Suprapubic skin (tissue), 4 donors: Measurements from ENCODE around the gene SRF. TPM values are rescaled to one million over a fixed set of nuclear protein-coding genes. Genes with fewer than 3 reads are reported as not detected.

Experiments
- DNase-seq, 2 donors: peaks; one replicate each; pipeline ENCODE4 v3.0.0-alpha.2; 2019; ENCODE audit warnings: low spot score in 2 of 2
- H3K27ac ChIP-seq: fragments of 200-600 bp; sonication (generic); one replicate; pipeline ENCODE4 v1.5.1; 2019
- H3K27me3 ChIP-seq: fragments of 200-600 bp; sonication (generic); one replicate; pipeline ENCODE4 v1.5.1; 2019
- H3K36me3 ChIP-seq: fragments of 200-600 bp; sonication (generic); one replicate; pipeline ENCODE4 v1.5.1; 2019
- H3K4me1 ChIP-seq: fragments of 200-600 bp; sonication (generic); one replicate; pipeline ENCODE4 v1.5.1; 2019
- H3K4me3 ChIP-seq: fragments of 200-600 bp; sonication (generic); one replicate; pipeline ENCODE4 v1.5.1; 2019; ENCODE audit warnings: mild to moderate bottlenecking
- H3K9me3 ChIP-seq: fragments of 200-600 bp; sonication (generic); one replicate; pipeline ENCODE4 v1.5.1; 2019
- CTCF ChIP-seq, 2 donors: fragments of 200-600 bp in 1 of 2; fragments of 450-650 bp in 1 of 2; sonication (generic) in 1 of 2; IDR thresholded peaks; one replicate each; pipeline ENCODE4 v1.5.1; 2016 to 2019; ENCODE audit warnings: antibody characterized with exemption in 2 of 2, mild to moderate bottlenecking in 1 of 2, moderate library complexity in 1 of 2
- EP300 ChIP-seq: sonication (generic); formaldehyde crosslinking; IDR thresholded peaks from one replicate; pipeline ENCODE4 v1.6.1; 2017; ENCODE audit warnings: antibody characterized with exemption
- POLR2A ChIP-seq, 2 donors: fragments of 450-650 bp; IDR thresholded peaks; one replicate each; pipeline ENCODE4 v1.6.1; 2017; ENCODE audit warnings: antibody characterized with exemption in 2 of 2, mild to moderate bottlenecking in 2 of 2, moderate library complexity in 2 of 2
- POLR2AphosphoS5 ChIP-seq, 3 donors: sonication (generic); formaldehyde crosslinking; IDR thresholded peaks; one replicate each; pipeline ENCODE4 v1.6.1; 2017; ENCODE audit warnings: antibody characterized with exemption in 3 of 3
- WGBS: methylation state at CpG from one replicate; pipeline ENCODE4 v1.1.5; 2018; 5-methylcytosine and 5-hydroxymethylcytosine counted together
- total RNA-seq, 4 donors: library from RNA; depleted of rRNA; stranded (reverse); fragments of >200 nt; gene quantifications; one replicate each; pipeline ENCODE4 v1.1.0, GENCODE V29; 2016

The SRF gene
- total RNA-seq, 4 donors from 2014 or later = 19.6 to 33.2 (median 28.9) TPM

- DNase-seq = peak; percentile 89 to 91
- Histone ChIP-seq H3K27me3 (no peaks in the 10 kb centered on the region), H3K9me3 (no peaks in the 10 kb centered on the region), H3K36me3 (peaks cover 21% of the 10 kb centered on the region), H3K4me3 (no peak overlapping the region), H3K4me1 (peaks cover 9% of the 10 kb centered on the region), H3K27ac (no peak overlapping the region)
- no peak for TF ChIP-seq EP300
- no peak for TF ChIP-seq POLR2A (IDR thresholded peaks at IDR 0.05)
- peak; percentile 94 to 96 for TF ChIP-seq CTCF (IDR thresholded peaks at IDR 0.05)
- peak in 1 of 3 donors; percentile 48 for TF ChIP-seq POLR2AphosphoS5 (IDR thresholded peaks at IDR 0.05)
- under 1% methylated on average over 19 of the region's 25 CpGs for WGBS
These were observed 27.6 kb upstream of the SRF start for GRCh38 chr6:43143235-43144128.

GRCh38 chr6:43144879-43145278, 26.2 kb upstream of the SRF start:
- WGBS = 51% methylated on average over 6 of the region's 6 CpGs

GRCh38 chr6:43146261-43146660, 24.8 kb upstream of the SRF start:
- Histone ChIP-seq H3K36me3 (peaks cover 15% of the 10 kb centered on the region), H3K4me3 (no peak overlapping the region), H3K27me3 (no peaks in the 10 kb centered on the region), H3K27ac (no peak overlapping the region), H3K9me3 (no peaks in the 10 kb centered on the region), H3K4me1 (peaks cover 9% of the 10 kb centered on the region)
- DNase-seq = no peak
- 89% methylated on average over 3 of the region's 3 CpGs for WGBS
- no peak for TF ChIP-seq EP300
- no peak for TF ChIP-seq POLR2AphosphoS5 (IDR thresholded peaks at IDR 0.05)
- TF ChIP-seq POLR2A (IDR thresholded peaks at IDR 0.05) = no peak
- no peak for TF ChIP-seq CTCF (IDR thresholded peaks at IDR 0.05)

More at GRCh38 chr6:43144879-43145278, 26.2 kb upstream of the SRF start:
- Histone ChIP-seq H3K4me1 (peaks cover 9% of the 10 kb centered on the region), H3K4me3 (no peak overlapping the region), H3K27ac (no peak overlapping the region), H3K27me3 (no peaks in the 10 kb centered on the region), H3K36me3 (peaks cover 15% of the 10 kb centered on the region), H3K9me3 (no peaks in the 10 kb centered on the region)
- no peak for TF ChIP-seq POLR2A (IDR thresholded peaks at IDR 0.05)
- no peak for TF ChIP-seq CTCF (IDR thresholded peaks at IDR 0.05)
- TF ChIP-seq POLR2AphosphoS5 (IDR thresholded peaks at IDR 0.05) = no peak
- no peak for TF ChIP-seq EP300
- DNase-seq = no peak

- H3K9me3 ChIP-seq = no peaks in the 10 kb centered on the region
- H3K27me3 ChIP-seq = no peaks in the 10 kb centered on the region
- WGBS = 90% methylated on average over 8 of the region's 8 CpGs
- no peak overlapping the region for H3K4me3 ChIP-seq
- no peak for TF ChIP-seq POLR2A (IDR thresholded peaks at IDR 0.05)
- no peak for TF ChIP-seq EP300
- no peak for TF ChIP-seq CTCF (IDR thresholded peaks at IDR 0.05)
- TF ChIP-seq POLR2AphosphoS5 (IDR thresholded peaks at IDR 0.05) = no peak
- H3K4me1 ChIP-seq = peaks cover 9% of the 10 kb centered on the region
- H3K27ac ChIP-seq = no peak overlapping the region
- H3K36me3 ChIP-seq = peaks cover 15% of the 10 kb centered on the region
- no peak for DNase-seq
These were observed 24.1 kb upstream of the SRF start for GRCh38 chr6:43146709-43147688.
